Gastroesophageal sphincter (tissue), 4 donors: Measurements from ENCODE around the gene ROCK2. TPM values are rescaled to one million over a fixed set of nuclear protein-coding genes. Genes with fewer than 3 reads are reported as not detected.

Source experiments
- ATAC-seq: fragments of 150-250 bp; one replicate; pipeline ENCODE4 v1.9.1; 2016; ENCODE audit warnings: mild to moderate bottlenecking, moderate library complexity
- H3K27ac ChIP-seq, 4 donors: fragments of 200-600 bp; sonication (generic) in 3 of 4; 1 replicate in 3 of 4; 2 replicates in 1 of 4; pipeline ENCODE4 v1.5.1; 2016 to 2019
- H3K27me3 ChIP-seq: fragments of 200-600 bp; sonication (generic); one replicate; pipeline ENCODE4 v1.5.1; 2019
- H3K36me3 ChIP-seq, 2 donors: fragments of 200-600 bp; sonication (generic); one replicate each; pipeline ENCODE4 v1.5.1; 2019; ENCODE audit warnings: control low read depth in 1 of 2
- H3K4me1 ChIP-seq, 3 donors: fragments of 200-600 bp; sonication (generic); 1 replicate in 2 of 3; 2 replicates in 1 of 3; pipeline ENCODE4 v1.5.1; 2016 to 2019; ENCODE audit warnings: control low read depth in 2 of 3
- H3K4me3 ChIP-seq, 2 donors: fragments of 200-600 bp; sonication (generic); one replicate each; pipeline ENCODE4 v1.5.1; 2019; ENCODE audit warnings: mild to moderate bottlenecking in 1 of 2, moderate library complexity in 1 of 2
- H3K9me3 ChIP-seq, 3 donors: fragments of 200-600 bp; sonication (generic); one replicate each; pipeline ENCODE4 v1.5.1; 2017 to 2019; ENCODE audit warnings: control low read depth in 2 of 3
- EP300 ChIP-seq: sonication (generic); formaldehyde crosslinking; IDR thresholded peaks from one replicate; pipeline ENCODE4 v1.6.1; 2017; ENCODE audit warnings: antibody characterized with exemption, mild to moderate bottlenecking
- POLR2A ChIP-seq, 2 donors: fragments of 450-650 bp; IDR thresholded peaks; one replicate each; pipeline ENCODE4 v1.6.1; 2017; ENCODE audit warnings: antibody characterized with exemption in 2 of 2, mild to moderate bottlenecking in 2 of 2, moderate library complexity in 1 of 2
- POLR2AphosphoS5 ChIP-seq: sonication (generic); formaldehyde crosslinking; IDR thresholded peaks from one replicate; pipeline ENCODE4 v1.6.1; 2017; ENCODE audit warnings: antibody characterized with exemption
- WGBS, 2 donors: methylation state at CpG; one replicate each; pipeline ENCODE4 v1.1.5; 2018; ENCODE audit warnings: low coverage in 1 of 2; 5-methylcytosine and 5-hydroxymethylcytosine counted together
- small RNA-seq, 4 donors: library from RNA; depleted of rRNA; stranded (forward); fragments of <200 nt; gene quantifications; one replicate each; pipeline ENCODE3, GENCODE V24; 2016
- total RNA-seq, 4 donors: library from RNA; depleted of rRNA; stranded (reverse); fragments of >200 nt; gene quantifications; one replicate each; pipeline ENCODE4 v1.1.0, GENCODE V29; 2016
- TF ChIP-seq, protein P1 (sequence below), 4 experiments: fragments of 200-600 bp in 2 of 4; fragments of 450-650 bp in 2 of 4; sonication (generic) in 1 of 4; IDR thresholded peaks; one replicate each; pipeline ENCODE4 v1.5.1; 2017 to 2019; ENCODE audit warnings: antibody characterized with exemption in 4 of 4, mild to moderate bottlenecking in 2 of 4, moderate library complexity in 2 of 4

Gene ROCK2
- total RNA-seq, 4 donors from 2014 or later: 102 to 130 (median 113) TPM

DNA sequence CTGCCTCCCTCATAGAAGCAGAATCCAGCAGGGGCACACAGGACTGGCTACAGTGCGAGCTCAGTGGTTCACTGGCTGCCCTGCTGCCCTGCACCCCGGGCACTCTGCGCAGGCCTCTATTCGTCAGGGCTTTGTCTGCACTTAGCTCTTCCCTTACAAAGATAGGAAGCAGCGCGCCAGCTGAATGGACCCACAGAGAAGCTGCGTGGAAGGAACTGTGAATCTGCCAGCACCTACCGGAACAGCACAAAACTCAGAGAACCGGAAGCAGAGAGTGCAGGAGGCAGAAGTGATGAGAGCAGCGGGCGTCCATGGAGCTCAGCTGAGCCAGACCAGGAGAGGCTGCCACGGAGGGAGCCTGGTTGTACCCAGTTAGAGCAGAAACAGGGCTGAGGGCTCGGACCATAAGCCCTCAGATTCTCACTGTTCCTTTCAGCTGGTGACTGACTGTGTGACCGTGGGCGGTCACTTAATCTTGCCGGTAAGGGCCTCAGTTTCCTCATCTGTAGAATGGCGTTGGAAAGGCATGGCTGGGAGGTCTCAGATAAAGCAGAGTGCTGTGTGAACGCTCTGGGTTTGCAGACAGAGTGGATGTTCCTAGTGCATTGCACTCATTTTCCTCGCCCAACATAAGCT is 212.3 kb downstream of the ROCK2 start:
- Histone ChIP-seq H3K27ac (no peak overlapping the region), H3K4me3 (peak overlapping the region in 1 of 2 donors; percentile 58), H3K4me1 (peaks cover 4 to 35% (median 14%) of the 10 kb centered on the region in 3 donors), H3K36me3 (no peaks in the 10 kb centered on the region), H3K27me3 (no peaks in the 10 kb centered on the region), H3K9me3 (no peaks in the 10 kb centered on the region)
- WGBS, 2 donors: 68 to 79% methylated on average over 7 to 10 of the region's 19 CpGs
- no peak for TF ChIP-seq EP300
- no peak for TF ChIP-seq POLR2AphosphoS5
- TF ChIP-seq, protein P1, sequence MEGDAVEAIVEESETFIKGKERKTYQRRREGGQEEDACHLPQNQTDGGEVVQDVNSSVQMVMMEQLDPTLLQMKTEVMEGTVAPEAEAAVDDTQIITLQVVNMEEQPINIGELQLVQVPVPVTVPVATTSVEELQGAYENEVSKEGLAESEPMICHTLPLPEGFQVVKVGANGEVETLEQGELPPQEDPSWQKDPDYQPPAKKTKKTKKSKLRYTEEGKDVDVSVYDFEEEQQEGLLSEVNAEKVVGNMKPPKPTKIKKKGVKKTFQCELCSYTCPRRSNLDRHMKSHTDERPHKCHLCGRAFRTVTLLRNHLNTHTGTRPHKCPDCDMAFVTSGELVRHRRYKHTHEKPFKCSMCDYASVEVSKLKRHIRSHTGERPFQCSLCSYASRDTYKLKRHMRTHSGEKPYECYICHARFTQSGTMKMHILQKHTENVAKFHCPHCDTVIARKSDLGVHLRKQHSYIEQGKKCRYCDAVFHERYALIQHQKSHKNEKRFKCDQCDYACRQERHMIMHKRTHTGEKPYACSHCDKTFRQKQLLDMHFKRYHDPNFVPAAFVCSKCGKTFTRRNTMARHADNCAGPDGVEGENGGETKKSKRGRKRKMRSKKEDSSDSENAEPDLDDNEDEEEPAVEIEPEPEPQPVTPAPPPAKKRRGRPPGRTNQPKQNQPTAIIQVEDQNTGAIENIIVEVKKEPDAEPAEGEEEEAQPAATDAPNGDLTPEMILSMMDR (IDR thresholded peaks at IDR 0.05): no peak
- TF ChIP-seq POLR2A (IDR thresholded peaks at IDR 0.05): no peak
- no peak for ATAC-seq

DNA sequence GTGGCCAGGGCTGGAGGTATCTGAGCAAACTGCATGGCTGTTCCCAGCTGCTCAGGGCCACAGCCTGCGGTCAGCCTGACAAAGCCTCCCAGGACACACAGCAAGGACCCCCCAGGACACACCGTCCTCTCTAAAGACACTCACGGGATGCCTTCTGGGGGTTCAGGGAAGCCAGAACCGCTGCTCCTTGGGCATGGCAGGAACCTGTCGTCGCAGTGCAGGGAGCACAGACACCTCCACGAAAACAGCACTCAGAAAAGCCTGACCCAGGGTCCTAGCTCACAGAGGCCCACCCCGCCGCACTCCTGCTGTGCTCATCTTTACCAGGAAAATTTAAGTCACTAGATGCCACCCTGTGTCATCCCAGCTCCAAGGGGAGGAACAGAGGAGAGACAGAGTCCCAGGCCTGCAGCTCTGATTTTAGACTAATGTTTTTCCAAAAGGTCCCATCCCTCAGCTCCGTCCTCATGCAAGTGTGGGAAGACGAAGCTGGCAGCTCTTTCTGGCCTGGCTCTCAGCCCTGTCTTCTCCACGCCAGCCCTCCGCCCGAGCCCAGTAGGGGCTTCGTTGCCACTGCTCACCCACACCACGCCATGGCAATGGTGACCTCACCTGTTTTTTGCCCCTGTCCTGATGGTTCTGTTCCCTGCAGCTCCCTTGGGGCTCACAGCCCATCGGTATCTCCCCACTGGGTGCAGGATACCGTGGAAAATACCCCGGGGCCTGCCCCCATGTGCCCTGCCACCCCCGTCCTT is 213.1 kb downstream of the ROCK2 start:
- TF ChIP-seq EP300 (no peak), POLR2A (IDR thresholded peaks at IDR 0.05) (no peak), POLR2AphosphoS5 (no peak)
- TF ChIP-seq, protein P1 (IDR thresholded peaks at IDR 0.05): no peak
- Histone ChIP-seq H3K27me3 (no peaks in the 10 kb centered on the region), H3K9me3 (no peaks in the 10 kb centered on the region), H3K4me3 (no peak overlapping the region), H3K36me3 (no peaks in the 10 kb centered on the region), H3K27ac (no peak overlapping the region), H3K4me1 (peaks cover 4 to 35% (median 14%) of the 10 kb centered on the region in 3 donors)
- no peak for ATAC-seq
- WGBS, 2 donors: 69 to 92% methylated on average over 5 to 6 of the region's 20 CpGs

Small RNA genes lying within 50 kb of the gene (small RNA-seq; reads per million reads assigned to genes)
- gene RNU6-1081P: 0 reads per million in 4 donors

Other genes starting within 250 kb of the ROCK2 start
- 10 to 100 TPM; 28.1 to 49.8 (median 41.5) TPM for gene SLC66A3, start 189.2 kb downstream of the ROCK2 start, total RNA-seq
- 10 to 100 TPM; 15.6 to 20.1 (median 19.6) TPM for gene E2F6, start 121.5 kb upstream of the ROCK2 start, total RNA-seq
- 1 to 10 TPM; 3.1 to 8.8 (median 6.5) TPM for gene GREB1, start 189.4 kb upstream of the ROCK2 start, total RNA-seq